ENCODE data around the gene NCBP2L. TPM values are rescaled to one million over a fixed set of nuclear protein-coding genes. Genes with fewer than 3 reads are reported as not detected.

Gene NCBP2L
- total RNA-seq, 2 experiments from 2014 or later = not detected

DNA sequence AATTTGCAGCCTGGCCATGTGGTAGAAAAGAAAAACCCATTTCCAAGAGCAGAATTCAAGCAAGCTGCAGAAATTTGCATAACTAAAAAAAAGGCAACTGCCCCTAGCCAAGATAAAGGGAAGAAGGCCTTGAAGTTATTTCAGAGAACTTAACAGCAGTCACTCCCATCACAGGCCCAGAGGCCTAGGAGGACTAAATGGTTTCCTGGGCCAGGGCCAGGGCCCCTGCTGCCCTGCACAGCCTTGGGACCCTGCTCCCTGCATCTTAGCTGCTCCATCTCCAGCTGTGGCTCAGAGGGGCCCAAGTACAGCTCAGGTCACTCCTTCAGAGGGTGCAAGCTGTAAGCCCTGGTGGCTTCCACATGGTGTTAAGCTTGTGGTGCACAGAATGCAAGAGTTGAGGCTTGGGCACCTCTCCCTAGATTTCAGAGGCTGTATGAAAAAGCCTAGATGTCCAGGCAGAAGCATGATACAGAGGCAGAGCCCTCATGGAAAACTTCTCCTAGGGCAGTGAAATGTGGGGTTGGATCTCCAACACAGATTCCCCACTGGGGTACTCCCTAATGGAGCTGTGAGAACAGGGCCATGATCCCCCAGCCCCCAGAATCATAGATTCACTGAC is 41.5 kb downstream of the NCBP2L start:
- peaks cover 6% of the 10 kb centered on the region for H3K4me1 Mint-ChIP-seq
- DNase-seq (peak; percentile 11), ATAC-seq (no peak)
- H3K27ac Mint-ChIP-seq = no peak overlapping the region
- POLR2A ChIA-PET = no interaction called here
- intact Hi-C loops (cut with DNase I, micrococcal nuclease) = no loop called here
- no peaks in the 10 kb centered on the region for H3K27me3 Mint-ChIP-seq
- CTCF ChIA-PET = no interaction called here
- no peaks in the 10 kb centered on the region for H3K9me3 Mint-ChIP-seq (ENCODE audit: low read depth)
- H3K4me3 Mint-ChIP-seq = no peak overlapping the region
- no peaks in the 10 kb centered on the region for H3K36me3 Mint-ChIP-seq (ENCODE audit: low read depth)

DNA sequence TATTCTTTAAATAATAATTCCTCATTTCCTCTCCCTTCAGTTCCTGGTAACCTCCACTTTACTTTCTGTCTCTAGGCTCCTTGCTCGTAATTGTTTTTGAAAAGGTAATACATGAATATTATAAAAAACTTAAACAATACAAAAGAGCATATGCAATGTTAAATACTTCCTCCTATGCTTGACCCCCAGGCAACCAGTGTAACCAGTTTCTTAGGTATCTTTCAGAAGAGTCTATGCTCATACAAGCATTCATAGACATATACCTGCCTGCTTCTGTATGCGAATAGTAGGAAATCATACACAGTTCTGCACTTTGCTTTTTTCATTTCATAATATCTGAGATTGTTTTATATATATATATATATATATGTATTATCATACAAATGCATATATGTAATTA is 45.5 kb downstream of the NCBP2L start:
- CTCF ChIA-PET = no interaction called here
- H3K4me1 Mint-ChIP-seq = peaks cover 32% of the 10 kb centered on the region
- H3K9me3 Mint-ChIP-seq (ENCODE audit: low read depth) = no peaks in the 10 kb centered on the region
- no peak for DNase-seq
- no peak overlapping the region for H3K4me3 Mint-ChIP-seq
- POLR2A ChIA-PET = no interaction called here
- ATAC-seq = no peak
- no peak overlapping the region for H3K27ac Mint-ChIP-seq
- intact Hi-C loops (cut with DNase I, micrococcal nuclease) = loop anchor here in 1 of 2 experiments (10.0 kb wide), 1 partner anchor 72 kb away; no protein-coding TSS in a partner anchor
- peaks cover 4% of the 10 kb centered on the region for H3K27me3 Mint-ChIP-seq
- no peaks in the 10 kb centered on the region for H3K36me3 Mint-ChIP-seq (ENCODE audit: low read depth)

DNA sequence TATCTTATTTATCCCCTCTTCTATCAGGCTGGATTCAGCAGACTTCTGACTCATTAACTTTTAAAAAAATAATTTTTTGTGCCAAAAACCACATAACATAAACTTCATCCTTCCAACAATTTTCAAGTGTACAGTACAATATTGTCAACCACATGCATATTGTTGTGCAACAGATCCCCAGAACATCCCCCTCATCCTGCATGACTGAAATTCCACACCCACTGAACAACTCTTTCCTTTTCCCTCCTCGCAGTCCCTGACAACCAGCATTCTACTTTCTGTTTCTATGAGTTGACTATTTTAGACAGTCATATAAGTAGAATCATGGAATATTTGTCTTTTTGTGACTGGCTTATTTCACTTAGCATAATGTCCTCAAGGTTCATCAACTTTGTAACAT is 45.9 kb downstream of the NCBP2L start:
- peaks cover 32% of the 10 kb centered on the region for H3K4me1 Mint-ChIP-seq
- H3K27ac Mint-ChIP-seq = no peak overlapping the region
- ChIA-PET POLR2A (no interaction called here), CTCF (no interaction called here)
- H3K36me3 Mint-ChIP-seq (ENCODE audit: low read depth) = no peaks in the 10 kb centered on the region
- ATAC-seq = no peak
- peak overlapping the region; percentile 4 for H3K4me3 Mint-ChIP-seq
- intact Hi-C loops (cut with DNase I, micrococcal nuclease) = loop anchor here in 1 of 2 experiments (10.0 kb wide), 1 partner anchor 71 kb away; no protein-coding TSS in a partner anchor
- no peak for DNase-seq
- peaks cover 4% of the 10 kb centered on the region for H3K27me3 Mint-ChIP-seq
- no peaks in the 10 kb centered on the region for H3K9me3 Mint-ChIP-seq (ENCODE audit: low read depth)

DNA sequence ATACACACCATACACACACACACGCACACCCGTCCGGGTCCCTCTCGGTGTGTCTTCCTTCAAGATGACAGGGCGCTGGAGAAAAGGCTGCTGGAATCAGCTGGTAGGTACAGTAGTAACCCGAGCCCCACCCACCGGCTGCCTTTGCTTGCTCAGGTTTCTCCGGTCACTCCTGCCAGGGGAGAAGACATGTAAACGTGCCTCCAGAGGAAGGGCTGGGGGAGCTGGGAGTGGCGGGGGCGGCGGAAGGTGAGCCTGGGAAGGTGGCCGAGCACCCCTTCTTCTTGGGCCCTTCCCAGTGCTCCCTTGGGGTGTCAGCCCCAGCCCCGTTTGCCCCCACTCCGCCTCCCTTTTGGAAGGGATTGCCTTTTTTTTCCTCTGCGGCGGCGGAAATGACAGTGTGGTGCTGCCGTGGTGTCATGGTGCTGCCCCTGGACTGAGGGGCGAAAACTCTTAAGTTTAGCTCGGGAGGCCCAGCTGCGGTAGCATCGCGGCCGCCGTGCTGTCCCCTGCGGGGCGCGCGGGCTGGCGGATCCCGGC is 48.2 kb downstream of the NCBP2L start, which contains the start of gene MID2:
Gene MID2, plus strand, starts transcription at position 169 of the 540 bp plus-strand sequence. CDS start 561 bp downstream, outside the sequence.
- H3K4me1 Mint-ChIP-seq = peaks cover 43% of the 10 kb centered on the region
- peak within 1 kb of the TSS; percentile 72 for H3K27ac Mint-ChIP-seq
- ChIA-PET POLR2A (interaction anchor here (1.8 kb wide), 1 partner anchor 20 kb away, joined by 4 read pairs; no protein-coding TSS in a partner anchor), CTCF (interaction anchor here (1.6 kb wide), 1 partner anchor 48 kb away, joined by 7 read pairs; the partner anchor contains the start of gene NCBP2L)
- peak within 1 kb of the TSS; percentile 75 for H3K4me3 Mint-ChIP-seq
- no peaks in the 10 kb centered on the region for H3K9me3 Mint-ChIP-seq (ENCODE audit: low read depth)
- ATAC-seq = peak; percentile 57
- H3K27me3 Mint-ChIP-seq = peaks cover 4% of the 10 kb centered on the region
- intact Hi-C loops (cut with DNase I, micrococcal nuclease) = loop anchor here (1.0 to 10.0 kb wide), 7 partner anchors 49 to 267 kb away; partner anchors contain the start of genes ATG4A (in 1 of the 2), NCBP2L (in 1 of the 2) and PSMD10 (in 1 of the 2)
- no peaks in the 10 kb centered on the region for H3K36me3 Mint-ChIP-seq (ENCODE audit: low read depth)
- peak; percentile 71 for DNase-seq

DNA sequence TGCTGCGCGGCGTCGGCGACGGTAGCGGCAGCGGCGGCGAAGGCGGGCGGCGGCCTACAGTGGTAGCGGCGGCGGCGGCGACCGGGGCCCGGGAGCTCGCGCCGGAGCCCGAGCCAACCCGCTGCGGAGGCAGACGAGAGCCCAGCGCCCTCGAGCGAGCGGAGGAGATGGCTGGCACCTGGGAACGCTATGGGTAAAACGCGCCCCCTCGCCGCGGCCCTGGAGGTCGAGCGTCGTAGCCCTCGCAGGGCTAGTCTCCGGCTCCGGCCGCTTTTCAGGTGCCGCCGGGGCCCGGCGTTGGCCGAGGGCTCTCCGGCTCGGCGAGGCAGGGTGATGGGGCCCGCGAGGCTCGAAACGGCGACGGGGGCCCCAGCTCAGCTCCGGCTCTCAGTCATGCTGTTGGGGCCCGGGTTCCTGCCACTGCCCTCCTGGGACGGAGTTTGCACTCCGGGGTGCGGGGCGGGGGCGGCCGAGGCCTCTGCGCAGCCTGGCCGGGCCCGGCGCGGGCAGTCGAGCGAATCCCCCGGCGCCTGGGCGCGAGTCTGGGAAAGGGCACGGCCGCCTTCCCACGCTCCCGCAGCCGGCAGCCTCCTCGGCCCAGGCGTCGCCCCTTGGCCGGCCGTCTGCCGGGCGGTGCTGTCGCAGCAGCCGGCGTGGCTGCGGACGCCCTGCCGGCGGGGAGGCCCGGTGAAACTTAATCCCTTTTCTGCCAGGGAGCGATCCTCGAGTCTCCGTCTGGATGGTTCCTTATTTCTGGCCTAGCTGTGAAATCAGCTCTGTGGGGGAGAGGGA is 48.9 kb downstream of the NCBP2L start:
- POLR2A ChIA-PET = interaction anchor here (1.8 kb wide), 1 partner anchor 19 kb away, joined by 4 read pairs; no protein-coding TSS in a partner anchor
- CTCF ChIA-PET = interaction anchor here (1.6 kb wide), 1 partner anchor 49 kb away, joined by 7 read pairs; the partner anchor contains the start of gene NCBP2L
- H3K9me3 Mint-ChIP-seq (ENCODE audit: low read depth) = no peaks in the 10 kb centered on the region
- ATAC-seq (peak; percentile 43), DNase-seq (peak; percentile 56)
- intact Hi-C loops (cut with DNase I, micrococcal nuclease) = loop anchor here (1.0 to 10.0 kb wide), 8 partner anchors 19 to 266 kb away; partner anchors contain the start of genes ATG4A (in 1 of the 2), NCBP2L (in 1 of the 2) and PSMD10 (in 1 of the 2)
- peak overlapping the region; percentile 75 for H3K4me3 Mint-ChIP-seq
- peaks cover 4% of the 10 kb centered on the region for H3K27me3 Mint-ChIP-seq
- H3K36me3 Mint-ChIP-seq (ENCODE audit: low read depth) = no peaks in the 10 kb centered on the region
- peak overlapping the region; percentile 78 for H3K27ac Mint-ChIP-seq
- peaks cover 46% of the 10 kb centered on the region for H3K4me1 Mint-ChIP-seq

DNA sequence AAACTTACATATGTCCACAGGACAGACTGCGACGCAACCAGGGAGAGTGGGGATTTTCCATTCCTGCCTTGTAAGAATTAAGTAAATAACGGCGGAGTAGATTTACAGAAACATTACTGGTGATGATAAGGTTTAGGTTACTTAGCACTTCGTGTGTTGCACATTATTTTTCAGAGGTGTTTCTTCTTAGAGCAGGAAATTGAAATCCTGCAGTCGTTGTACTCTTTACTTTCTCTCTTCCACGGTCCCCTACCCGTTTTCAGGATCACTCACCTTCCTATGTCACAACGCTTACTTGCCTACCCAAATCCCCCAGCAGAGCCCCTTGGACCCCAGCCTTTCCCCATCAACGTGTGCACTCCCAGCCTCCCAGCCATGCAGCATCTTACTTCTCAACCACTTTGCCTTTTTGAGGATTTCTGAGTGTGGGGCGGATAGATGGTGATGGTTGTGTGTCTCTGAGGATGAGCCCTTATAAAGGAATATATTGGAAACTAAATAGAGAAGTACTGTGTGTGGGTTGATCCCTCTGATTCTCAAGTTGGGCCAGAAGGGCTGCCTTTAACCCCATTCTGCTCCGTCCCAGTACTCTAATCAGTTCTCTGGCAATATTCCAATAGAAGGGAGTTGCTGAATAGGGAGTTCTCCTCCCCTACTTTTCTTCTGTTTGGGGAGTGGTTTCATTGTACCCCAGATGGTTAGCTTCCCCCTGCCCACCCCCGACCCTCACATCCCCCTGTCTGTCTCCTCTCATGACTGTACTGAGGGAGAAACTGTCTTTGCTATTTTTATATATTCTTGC is 49.7 kb downstream of the NCBP2L start:
- CTCF ChIA-PET = interaction anchor here (1.2 to 1.3 kb wide), 2 partner anchors 24 to 50 kb away, joined by 3 to 5 read pairs; partner anchors contain the start of gene NCBP2L
- H3K9me3 Mint-ChIP-seq (ENCODE audit: low read depth) = no peaks in the 10 kb centered on the region

DNA sequence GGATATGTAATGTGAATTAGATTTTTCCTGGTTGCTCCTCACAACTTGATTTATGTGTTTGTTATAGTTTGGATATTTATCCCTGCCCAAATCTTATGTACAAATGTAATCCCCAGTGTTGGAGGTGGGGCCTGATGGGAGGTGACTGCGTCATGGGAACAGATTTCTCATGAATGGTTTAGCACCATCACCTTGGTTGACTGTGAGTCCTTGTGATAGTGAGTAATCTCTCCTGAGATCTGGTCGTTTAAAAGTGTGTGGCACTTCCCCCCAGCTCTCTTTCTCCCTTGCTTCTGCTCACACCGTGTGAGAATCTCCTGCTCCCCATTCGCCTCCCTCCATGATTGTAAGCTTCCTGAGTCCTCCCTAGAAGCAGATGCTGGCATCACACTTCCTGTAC is 50.3 kb downstream of the NCBP2L start:
- intact Hi-C loops (cut with DNase I, micrococcal nuclease) = loop anchor here (1.0 to 10.0 kb wide), 7 partner anchors 17 to 264 kb away; partner anchors contain the start of genes ATG4A (in 1 of the 2), NCBP2L (in 1 of the 2) and PSMD10 (in 1 of the 2)
- H3K36me3 Mint-ChIP-seq (ENCODE audit: low read depth) = no peaks in the 10 kb centered on the region
- ChIA-PET POLR2A (no interaction called here), CTCF (interaction anchor here (1.2 to 1.3 kb wide), 2 partner anchors 23 to 50 kb away, joined by 3 to 5 read pairs; partner anchors contain the start of gene NCBP2L)
- no peaks in the 10 kb centered on the region for H3K9me3 Mint-ChIP-seq (ENCODE audit: low read depth)
- peaks cover 46% of the 10 kb centered on the region for H3K4me1 Mint-ChIP-seq
- peak; percentile 47 for ATAC-seq
- peak overlapping the region; percentile 53 for H3K4me3 Mint-ChIP-seq
- DNase-seq = peak; percentile 42
- peak overlapping the region; percentile 76 for H3K27ac Mint-ChIP-seq
- peaks cover 4% of the 10 kb centered on the region for H3K27me3 Mint-ChIP-seq

More for the DNA sequence above, 49.7 kb downstream of the NCBP2L start:
- intact Hi-C loops (cut with DNase I, micrococcal nuclease) = loop anchor here (1.0 to 10.0 kb wide), 7 partner anchors 18 to 265 kb away; partner anchors contain the start of genes ATG4A (in 1 of the 2), NCBP2L (in 1 of the 2) and PSMD10 (in 1 of the 2)
- Mint-ChIP-seq H3K4me3 (peak overlapping the region; percentile 75), H3K27ac (peak overlapping the region; percentile 78), H3K4me1 (peaks cover 46% of the 10 kb centered on the region), H3K27me3 (peaks cover 4% of the 10 kb centered on the region), H3K36me3 (ENCODE audit: low read depth) (no peaks in the 10 kb centered on the region)
- POLR2A ChIA-PET = interaction anchor here (1.8 kb wide), 1 partner anchor 18 kb away, joined by 4 read pairs; no protein-coding TSS in a partner anchor
- ATAC-seq = no peak
- no peak for DNase-seq

DNA sequence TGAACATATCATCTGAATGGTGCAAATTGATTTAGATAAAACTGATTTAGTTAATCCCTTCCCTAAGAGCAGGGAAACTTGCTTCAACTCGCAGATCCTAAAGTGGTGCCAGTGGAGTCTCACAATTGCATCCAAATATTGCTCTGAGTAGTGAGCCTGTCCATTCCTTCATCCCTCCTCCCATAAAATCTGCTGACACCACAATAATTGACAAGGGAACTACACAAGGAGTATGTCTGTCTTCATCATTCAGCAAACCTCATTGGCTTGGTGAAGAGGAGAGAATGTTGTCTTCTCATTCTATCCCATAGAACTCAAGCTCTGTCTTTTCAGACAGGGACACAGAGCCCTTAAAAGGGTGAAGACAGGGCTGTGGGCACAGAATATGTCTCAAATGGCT is 52.3 kb downstream of the NCBP2L start:
- Mint-ChIP-seq H3K27me3 (peaks cover 2% of the 10 kb centered on the region), H3K27ac (no peak overlapping the region), H3K4me1 (peaks cover 31% of the 10 kb centered on the region), H3K9me3 (ENCODE audit: low read depth) (no peaks in the 10 kb centered on the region), H3K36me3 (ENCODE audit: low read depth) (no peaks in the 10 kb centered on the region), H3K4me3 (no peak overlapping the region)
- POLR2A ChIA-PET = no interaction called here
- DNase-seq = no peak
- no peak for ATAC-seq
- intact Hi-C loops (cut with DNase I, micrococcal nuclease) = loop anchor here (5.0 to 10.0 kb wide), 5 partner anchors 62 to 262 kb away; partner anchors contain the start of genes ATG4A (in 1 of the 2) and PSMD10 (in 1 of the 2)
- CTCF ChIA-PET = interaction anchor here (1.3 kb wide), 1 partner anchor 10 kb away, joined by 3 read pairs; no protein-coding TSS in a partner anchor

DNA sequence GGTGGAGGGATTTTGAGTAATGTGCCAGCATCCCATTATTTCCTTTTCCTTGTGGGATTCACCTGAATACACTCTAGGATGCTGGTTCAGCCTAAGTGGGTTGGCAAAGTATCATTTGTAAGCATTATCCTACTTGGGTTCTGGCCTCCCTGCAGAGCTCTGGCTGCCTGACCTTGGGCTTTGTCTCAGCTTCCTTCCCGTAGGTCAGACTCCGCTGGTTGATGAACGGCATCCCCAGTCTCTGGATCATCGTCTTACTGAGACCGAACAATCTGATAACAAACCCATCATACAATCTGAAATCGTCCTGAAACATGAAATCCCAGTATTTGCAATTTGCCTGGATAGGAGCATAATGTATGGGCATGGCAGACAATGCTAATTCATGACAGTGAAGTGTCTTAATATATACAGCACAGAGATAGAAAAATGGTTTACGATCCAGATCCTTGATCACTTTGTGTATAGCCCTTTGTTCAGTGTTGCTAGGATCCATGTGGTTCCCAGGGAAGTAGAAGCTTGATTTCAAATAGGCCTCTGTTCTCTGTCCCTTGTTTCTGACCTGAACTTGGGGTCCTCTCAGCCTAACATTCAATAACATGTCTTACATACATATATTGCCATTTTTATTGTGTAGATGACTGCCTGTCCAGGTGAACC is 53.7 kb downstream of the NCBP2L start:
- POLR2A ChIA-PET = no interaction called here
- Mint-ChIP-seq H3K9me3 (ENCODE audit: low read depth) (no peaks in the 10 kb centered on the region), H3K27ac (no peak overlapping the region), H3K4me1 (peaks cover 24% of the 10 kb centered on the region), H3K27me3 (no peaks in the 10 kb centered on the region), H3K4me3 (no peak overlapping the region), H3K36me3 (ENCODE audit: low read depth) (no peaks in the 10 kb centered on the region)
- ATAC-seq = no peak
- DNase-seq = no peak
- CTCF ChIA-PET = no interaction called here
- intact Hi-C loops (cut with DNase I, micrococcal nuclease) = no loop called here

Data from activated CD4-positive, alpha-beta T cell treated with anti-CD3 and anti-CD28 coated beads for 36 hours (primary cell).